ENCODE data around the gene GPR176.

GPR176 gene

DNA sequence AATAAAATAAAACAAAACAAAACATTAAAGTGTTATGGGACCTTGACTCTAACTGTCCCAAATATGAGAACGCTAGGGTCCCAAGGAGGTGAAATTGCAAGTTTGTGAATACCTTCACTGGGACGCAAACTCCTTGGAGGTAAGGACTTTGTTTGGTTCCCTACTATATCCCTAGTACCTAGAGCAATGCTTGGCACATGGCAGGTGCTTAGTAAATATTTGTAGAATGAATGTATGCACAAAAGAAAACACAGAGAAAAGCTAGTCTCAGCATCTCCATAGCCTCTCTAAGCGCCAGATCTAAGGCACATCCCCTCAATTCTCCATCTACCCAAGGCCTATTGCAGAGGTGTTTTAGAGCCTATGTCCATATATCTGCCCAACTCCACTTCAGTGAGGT, 30.5 kb downstream of the GPR176 start:
- Histone ChIP-seq H3K79me1 (ENCODE audit: low read depth, low read length) (no peaks in the 10 kb centered on the region), H2BK12ac (ENCODE audit: low read length) (no peak overlapping the region), H3K23ac (ENCODE audit: low read depth, low read length, poor library complexity) (no peak overlapping the region), H3K14ac (ENCODE audit: low read length) (no peak overlapping the region), H3K9ac (ENCODE audit: low read depth, low read length, poor library complexity) (no peak overlapping the region), H3K4me2 (ENCODE audit: insufficient read depth, low read length, poor library complexity, severe bottlenecking) (no peak overlapping the region), H4K8ac (ENCODE audit: low read depth, low read length) (no peak overlapping the region), H3K27me3 (ENCODE audit: control insufficient read depth in 3 of 3, insufficient read depth in 3 of 3, low read depth in 1 of 3, low read length in 3 of 3) (peaks cover 0 to 3% (median 0%) of the 10 kb centered on the region in 3 experiments), H2BK120ac (ENCODE audit: low read depth, low read length) (no peak overlapping the region), H3K36me3 (replicated peaks in 1 of 2; ENCODE audit: control insufficient read depth in 2 of 2, insufficient read depth in 2 of 2, low read length in 2 of 2) (no peaks in the 10 kb centered on the region), H3K27ac (replicated peaks; ENCODE audit: low read length) (no peak overlapping the region), H3K18ac (ENCODE audit: low read length) (no peak overlapping the region), H3K9me3 (replicated peaks in 1 of 2; ENCODE audit: control insufficient read depth in 2 of 2, insufficient read depth in 1 of 2, low read depth in 1 of 2, low read length in 2 of 2) (no peaks in the 10 kb centered on the region), H2BK5ac (ENCODE audit: low read length) (no peak overlapping the region), H4K91ac (ENCODE audit: low read depth, low read length, poor library complexity) (no peak overlapping the region), H2AFZ (ENCODE audit: low read length) (no peak overlapping the region), H3K4me3 (ENCODE audit: low read length in 2 of 2) (no peak overlapping the region), H2AK5ac (ENCODE audit: low read depth, low read length) (no peak overlapping the region), H2BK15ac (ENCODE audit: low read length) (no peak overlapping the region), H3K4ac (ENCODE audit: low read length) (no peak overlapping the region), H3K4me1 (ENCODE audit: control insufficient read depth in 2 of 2, insufficient read depth in 1 of 2, low read depth in 1 of 2, low read length in 2 of 2) (peaks cover 0 to 6% of the 10 kb centered on the region in 2 donors)
- no peak for DNase-seq (ENCODE audit: low spot score)
- WGBS, 2 donors (ENCODE audit: extremely low coverage in 2 of 2, insufficient read length in 2 of 2, insufficient replicate concordance in 1 of 2), result no CpG with 5 or more reads among the region's 3 CpGs

DNA sequence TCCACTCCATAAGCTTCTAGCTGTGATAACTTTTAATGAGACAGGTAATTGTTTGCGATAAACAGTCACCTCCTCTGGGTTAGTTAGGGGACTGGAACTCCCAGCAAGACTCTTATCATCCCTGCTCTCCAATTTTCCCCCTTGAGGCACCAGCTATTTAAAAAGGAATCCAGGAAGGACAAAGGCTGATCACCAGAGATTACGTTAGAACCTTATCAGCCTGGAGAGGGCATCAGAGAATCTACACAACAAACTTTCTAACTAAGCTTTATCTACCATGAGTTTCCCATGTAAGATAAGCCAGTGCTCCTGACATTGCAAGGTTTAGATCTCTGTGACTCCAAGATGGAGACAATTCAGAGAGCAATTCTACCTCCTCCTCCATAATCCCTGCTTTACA, 31.3 kb downstream of the GPR176 start:
- Histone ChIP-seq H3K79me1 (ENCODE audit: low read depth, low read length) (no peaks in the 10 kb centered on the region), H3K27me3 (ENCODE audit: control insufficient read depth in 3 of 3, insufficient read depth in 3 of 3, low read depth in 1 of 3, low read length in 3 of 3) (peaks cover 0 to 10% (median 0%) of the 10 kb centered on the region in 3 experiments), H2AK5ac (ENCODE audit: low read depth, low read length) (no peak overlapping the region), H3K9ac (ENCODE audit: low read depth, low read length, poor library complexity) (no peak overlapping the region), H4K8ac (ENCODE audit: low read depth, low read length) (no peak overlapping the region), H3K18ac (ENCODE audit: low read length) (no peak overlapping the region), H4K91ac (ENCODE audit: low read depth, low read length, poor library complexity) (no peak overlapping the region), H3K4me1 (ENCODE audit: control insufficient read depth in 2 of 2, insufficient read depth in 1 of 2, low read depth in 1 of 2, low read length in 2 of 2) (peaks cover 0 to 8% of the 10 kb centered on the region in 2 donors), H3K4ac (ENCODE audit: low read length) (no peak overlapping the region), H3K9me3 (replicated peaks in 1 of 2; ENCODE audit: control insufficient read depth in 2 of 2, insufficient read depth in 1 of 2, low read depth in 1 of 2, low read length in 2 of 2) (no peaks in the 10 kb centered on the region), H3K4me3 (ENCODE audit: low read length in 2 of 2) (no peak overlapping the region), H2BK12ac (ENCODE audit: low read length) (no peak overlapping the region), H3K23ac (ENCODE audit: low read depth, low read length, poor library complexity) (no peak overlapping the region), H2AFZ (ENCODE audit: low read length) (no peak overlapping the region), H3K27ac (replicated peaks; ENCODE audit: low read length) (no peak overlapping the region), H3K14ac (ENCODE audit: low read length) (no peak overlapping the region), H2BK5ac (ENCODE audit: low read length) (no peak overlapping the region), H2BK15ac (ENCODE audit: low read length) (no peak overlapping the region), H3K4me2 (ENCODE audit: insufficient read depth, low read length, poor library complexity, severe bottlenecking) (no peak overlapping the region), H3K36me3 (replicated peaks in 1 of 2; ENCODE audit: control insufficient read depth in 2 of 2, insufficient read depth in 2 of 2, low read length in 2 of 2) (no peaks in the 10 kb centered on the region), H2BK120ac (ENCODE audit: low read depth, low read length) (no peak overlapping the region)
- no peak for DNase-seq (ENCODE audit: low spot score)
- no CpG with 5 or more reads among the region's 2 CpGs for WGBS, 2 donors (ENCODE audit: extremely low coverage in 2 of 2, insufficient read length in 2 of 2, insufficient replicate concordance in 1 of 2)

DNA sequence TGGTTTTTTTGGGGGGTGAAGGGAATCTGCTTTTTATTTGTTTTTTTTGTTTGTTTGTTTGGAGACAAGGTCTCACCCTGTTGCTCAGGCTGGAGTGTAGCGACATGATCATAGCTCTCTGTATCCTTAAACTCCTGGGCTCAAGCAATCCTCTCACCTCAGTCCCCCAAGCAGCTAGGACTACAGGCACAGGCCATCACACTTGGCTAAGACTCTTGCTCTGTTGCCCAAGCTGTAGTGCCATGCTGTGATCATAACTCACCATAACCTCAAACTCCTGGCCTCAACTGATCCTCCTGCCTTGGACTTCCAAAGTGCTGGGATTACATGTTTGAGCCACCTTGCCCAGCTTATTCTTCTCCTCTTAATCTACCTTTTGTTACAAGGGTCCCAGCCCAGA, 31.8 kb downstream of the GPR176 start:
- no peak for DNase-seq (ENCODE audit: low spot score)

DNA sequence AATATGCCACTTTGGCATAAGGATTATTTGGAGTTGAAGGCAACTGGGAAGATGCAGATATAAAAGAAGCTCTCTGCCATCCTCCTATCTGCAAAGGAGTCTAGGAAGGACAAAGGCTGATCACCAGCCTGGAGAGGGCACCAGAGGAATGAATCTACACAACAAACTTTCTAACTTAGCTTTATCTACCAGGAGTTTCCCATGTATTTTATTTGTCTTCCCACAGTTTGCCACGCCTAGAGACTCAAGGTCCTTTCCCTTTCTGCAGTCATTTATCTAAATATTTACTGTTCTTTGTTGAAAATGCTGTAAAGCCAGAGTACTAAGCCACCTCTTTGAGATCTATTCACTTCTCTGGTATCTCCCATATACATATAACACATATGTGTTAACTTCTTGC, 32.2 kb downstream of the GPR176 start:
- Histone ChIP-seq H2BK5ac (ENCODE audit: low read length) (no peak overlapping the region), H3K27ac (replicated peaks; ENCODE audit: low read length) (no peak overlapping the region), H3K4me3 (ENCODE audit: low read length in 2 of 2) (no peak overlapping the region), H3K18ac (ENCODE audit: low read length) (no peak overlapping the region), H3K9me3 (replicated peaks in 1 of 2; ENCODE audit: control insufficient read depth in 2 of 2, insufficient read depth in 1 of 2, low read depth in 1 of 2, low read length in 2 of 2) (no peaks in the 10 kb centered on the region), H2AK5ac (ENCODE audit: low read depth, low read length) (no peak overlapping the region), H3K4me2 (ENCODE audit: insufficient read depth, low read length, poor library complexity, severe bottlenecking) (no peak overlapping the region), H3K4me1 (ENCODE audit: control insufficient read depth in 2 of 2, insufficient read depth in 1 of 2, low read depth in 1 of 2, low read length in 2 of 2) (peaks cover 0 to 8% of the 10 kb centered on the region in 2 donors), H2BK15ac (ENCODE audit: low read length) (no peak overlapping the region), H3K14ac (ENCODE audit: low read length) (no peak overlapping the region), H2BK12ac (ENCODE audit: low read length) (no peak overlapping the region), H2BK120ac (ENCODE audit: low read depth, low read length) (no peak overlapping the region), H3K36me3 (replicated peaks in 1 of 2; ENCODE audit: control insufficient read depth in 2 of 2, insufficient read depth in 2 of 2, low read length in 2 of 2) (no peaks in the 10 kb centered on the region), H3K27me3 (ENCODE audit: control insufficient read depth in 3 of 3, insufficient read depth in 3 of 3, low read depth in 1 of 3, low read length in 3 of 3) (peaks cover 0 to 10% (median 0%) of the 10 kb centered on the region in 3 experiments), H3K4ac (ENCODE audit: low read length) (no peak overlapping the region), H4K8ac (ENCODE audit: low read depth, low read length) (no peak overlapping the region), H3K9ac (ENCODE audit: low read depth, low read length, poor library complexity) (no peak overlapping the region), H3K23ac (ENCODE audit: low read depth, low read length, poor library complexity) (no peak overlapping the region), H4K91ac (ENCODE audit: low read depth, low read length, poor library complexity) (no peak overlapping the region), H2AFZ (ENCODE audit: low read length) (no peak overlapping the region), H3K79me1 (ENCODE audit: low read depth, low read length) (no peaks in the 10 kb centered on the region)
- no peak for DNase-seq (ENCODE audit: low spot score)
- no CpG with 5 or more reads among the region's 1 CpG for WGBS, 2 donors (ENCODE audit: extremely low coverage in 2 of 2, insufficient read length in 2 of 2, insufficient replicate concordance in 1 of 2)

More for the DNA sequence above, 31.8 kb downstream of the GPR176 start:
- no peak overlapping the region for H2BK12ac ChIP-seq (ENCODE audit: low read length)
- no peak overlapping the region for H3K4ac ChIP-seq (ENCODE audit: low read length)
- no peaks in the 10 kb centered on the region for H3K9me3 ChIP-seq (replicated peaks in 1 of 2; ENCODE audit: control insufficient read depth in 2 of 2, insufficient read depth in 1 of 2, low read depth in 1 of 2, low read length in 2 of 2)
- no peak overlapping the region for H2AK5ac ChIP-seq (ENCODE audit: low read depth, low read length)
- H3K4me2 ChIP-seq (ENCODE audit: insufficient read depth, low read length, poor library complexity, severe bottlenecking), result no peak overlapping the region
- H3K27me3 ChIP-seq (ENCODE audit: control insufficient read depth in 3 of 3, insufficient read depth in 3 of 3, low read depth in 1 of 3, low read length in 3 of 3), result peaks cover 0 to 10% (median 0%) of the 10 kb centered on the region in 3 experiments
- WGBS, 2 donors (ENCODE audit: extremely low coverage in 2 of 2, insufficient read length in 2 of 2, insufficient replicate concordance in 1 of 2), result no CpG with 5 or more reads among the region's 1 CpG
- H3K27ac ChIP-seq (replicated peaks; ENCODE audit: low read length), result no peak overlapping the region
- no peak overlapping the region for H4K8ac ChIP-seq (ENCODE audit: low read depth, low read length)
- H4K91ac ChIP-seq (ENCODE audit: low read depth, low read length, poor library complexity), result no peak overlapping the region
- H3K14ac ChIP-seq (ENCODE audit: low read length), result no peak overlapping the region
- no peak overlapping the region for H2BK120ac ChIP-seq (ENCODE audit: low read depth, low read length)
- no peak overlapping the region for H3K23ac ChIP-seq (ENCODE audit: low read depth, low read length, poor library complexity)
- no peak overlapping the region for H3K9ac ChIP-seq (ENCODE audit: low read depth, low read length, poor library complexity)
- no peak overlapping the region for H3K18ac ChIP-seq (ENCODE audit: low read length)
- no peak overlapping the region for H2BK15ac ChIP-seq (ENCODE audit: low read length)
- H3K4me1 ChIP-seq (ENCODE audit: control insufficient read depth in 2 of 2, insufficient read depth in 1 of 2, low read depth in 1 of 2, low read length in 2 of 2), result peaks cover 0 to 8% of the 10 kb centered on the region in 2 donors
- H3K79me1 ChIP-seq (ENCODE audit: low read depth, low read length), result no peaks in the 10 kb centered on the region
- no peaks in the 10 kb centered on the region for H3K36me3 ChIP-seq (replicated peaks in 1 of 2; ENCODE audit: control insufficient read depth in 2 of 2, insufficient read depth in 2 of 2, low read length in 2 of 2)
- no peak overlapping the region for H2AFZ ChIP-seq (ENCODE audit: low read length)
- H3K4me3 ChIP-seq (ENCODE audit: low read length in 2 of 2), result no peak overlapping the region
- no peak overlapping the region for H2BK5ac ChIP-seq (ENCODE audit: low read length)

Data from neuronal stem cell (in vitro differentiated cells).